COLO668 (cell line): ENCODE measurements around the gene GPX4.

Experiments used
- DNase-seq: peaks from one replicate; lab custom pipeline; 2025; ENCODE audit not compliant: unreplicated experiment; lab: John Stamatoyannopoulos, UW

GPX4 gene

GRCh38 chr19:1068009-1069001 is 35.5 kb upstream of the GPX4 start:
- DNase-seq, result no peak

GRCh38 chr19:1069009-1069779 is 34.6 kb upstream of the GPX4 start:
- peak; percentile 52 for DNase-seq

- peak; percentile 26 for DNase-seq
Observed at GRCh38 chr19:1070576-1070930, 33.2 kb upstream of the GPX4 start.

- DNase-seq, result peak; percentile 49
Observed at GRCh38 chr19:1070931-1071791, 32.6 kb upstream of the GPX4 start.

GRCh38 chr19:1072371-1073015 is 31.3 kb upstream of the GPX4 start:
- DNase-seq, result no peak

- DNase-seq, result peak; percentile 17
Observed at GRCh38 chr19:1073063-1073955, 30.5 kb upstream of the GPX4 start.

GRCh38 chr19:1073956-1074517 is 29.8 kb upstream of the GPX4 start:
- no peak for DNase-seq

GRCh38 chr19:1074544-1075283 is 29.1 kb upstream of the GPX4 start:
- peak; percentile 96 for DNase-seq

- DNase-seq, result no peak
Observed at GRCh38 chr19:1076046-1076386, 27.8 kb upstream of the GPX4 start.

- peak; percentile 54 for DNase-seq
Observed at GRCh38 chr19:1076951-1077350, 26.8 kb upstream of the GPX4 start.

GRCh38 chr19:1079566-1080111 is 24.2 kb upstream of the GPX4 start:
- DNase-seq, result no peak

GRCh38 chr19:1080360-1081161 is 23.2 kb upstream of the GPX4 start:
- no peak for DNase-seq

- DNase-seq, result peak; percentile 55
Observed at GRCh38 chr19:1081301-1082164, 22.3 kb upstream of the GPX4 start.

- DNase-seq, result peak; percentile 97
Observed at GRCh38 chr19:1082165-1082927, 21.4 kb upstream of the GPX4 start.

GRCh38 chr19:1082928-1083816 is 20.6 kb upstream of the GPX4 start:
- peak; percentile 49 for DNase-seq
